ENCODE data around the gene GNAI3.
A peak's percentile ranks its signal among the peaks of the same experiment; 100 is the strongest.

Gene GNAI3

DNA sequence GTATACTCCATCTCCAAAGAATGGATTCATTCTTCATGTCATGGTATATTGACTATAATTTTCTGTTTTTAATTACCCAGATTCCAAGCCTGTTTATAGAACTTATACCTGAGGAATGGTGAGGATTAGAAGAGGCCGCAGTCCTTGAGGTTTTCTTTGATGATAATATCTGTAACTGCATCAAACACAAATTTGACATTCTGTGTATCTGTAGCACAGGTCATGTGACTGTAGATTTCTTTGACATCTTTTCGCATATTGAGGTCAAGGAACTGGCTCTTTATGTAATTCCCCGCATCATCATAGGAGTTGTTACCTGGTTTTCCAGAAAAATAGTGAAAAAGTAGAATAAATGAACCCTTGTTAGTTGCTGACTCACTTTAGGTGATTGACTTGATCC, 54.8 kb downstream of the GNAI3 start:
- no peak for DNase-seq

DNA sequence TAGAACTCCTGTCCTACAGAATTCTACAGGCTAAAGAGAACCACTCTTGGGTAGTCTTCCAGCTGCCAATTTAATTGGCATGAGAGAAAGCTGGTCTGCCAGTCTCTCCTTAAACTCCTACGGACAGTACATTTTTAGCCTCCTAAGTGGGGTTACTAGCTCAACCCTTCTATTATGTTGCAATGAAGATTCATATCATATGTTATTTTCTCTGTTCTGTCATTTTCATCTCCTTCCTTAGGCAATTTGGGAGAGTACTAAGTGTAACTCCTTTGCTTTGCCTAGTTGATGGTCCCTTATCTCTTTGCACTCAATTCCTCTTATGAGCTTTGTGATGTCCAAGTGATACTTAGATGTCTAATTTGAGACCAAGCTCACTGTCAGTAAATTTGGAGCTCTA, 57.0 kb downstream of the GNAI3 start:
- DNase-seq, result no peak

DNA sequence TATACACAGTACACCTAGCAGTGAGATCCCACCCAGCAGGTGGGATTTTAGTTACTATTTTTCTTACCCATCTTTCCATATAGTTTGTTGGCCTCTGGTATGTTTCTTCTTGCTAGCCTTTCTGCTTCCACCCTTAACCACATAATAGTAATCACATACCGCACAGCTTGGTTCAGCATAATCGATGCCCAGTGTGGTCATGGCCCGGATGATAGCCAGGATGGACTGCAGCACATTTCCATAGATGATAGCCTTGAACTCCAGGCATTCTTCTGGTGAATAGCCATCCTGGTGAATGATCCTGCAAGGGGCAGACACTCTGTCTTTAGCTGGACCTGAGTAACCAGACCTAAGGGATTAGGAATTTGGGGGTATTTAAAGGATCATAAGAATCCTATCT, 61.5 kb downstream of the GNAI3 start:
- no peak for DNase-seq

DNA sequence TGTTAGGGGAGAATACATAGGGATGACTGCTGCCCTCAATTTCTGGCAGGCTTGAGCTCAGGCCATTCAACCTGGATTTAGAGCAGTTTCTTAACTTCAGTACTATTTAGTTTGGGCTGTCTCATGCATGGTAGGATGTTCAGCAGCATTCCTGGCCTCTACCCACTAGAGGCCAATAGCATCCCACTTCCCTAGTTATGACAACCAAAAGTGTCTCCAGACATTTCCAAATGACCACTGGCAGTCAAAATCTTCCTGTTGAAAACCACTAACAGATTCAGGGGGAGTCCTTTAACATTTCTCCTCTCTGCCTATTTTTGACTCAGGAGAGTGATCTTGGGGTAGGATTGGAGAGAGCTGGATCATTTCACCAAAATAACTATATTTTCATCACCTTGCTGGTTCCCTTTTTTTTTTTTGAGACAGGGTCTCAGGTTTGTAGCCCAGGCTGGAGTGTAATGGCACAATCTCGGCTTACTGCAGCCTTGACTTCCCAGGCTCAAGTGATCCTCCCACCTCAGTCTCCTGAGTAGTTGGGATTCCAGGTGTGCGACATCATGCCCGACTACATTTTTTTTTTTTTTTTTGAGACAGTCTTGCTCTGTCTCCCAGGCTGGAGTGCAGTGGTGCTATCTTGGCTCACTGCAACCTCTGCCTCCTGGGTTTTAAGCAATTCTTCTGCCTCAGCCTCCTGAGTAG, 62.3 kb downstream of the GNAI3 start:
- DNase-seq, result no peak

DNA sequence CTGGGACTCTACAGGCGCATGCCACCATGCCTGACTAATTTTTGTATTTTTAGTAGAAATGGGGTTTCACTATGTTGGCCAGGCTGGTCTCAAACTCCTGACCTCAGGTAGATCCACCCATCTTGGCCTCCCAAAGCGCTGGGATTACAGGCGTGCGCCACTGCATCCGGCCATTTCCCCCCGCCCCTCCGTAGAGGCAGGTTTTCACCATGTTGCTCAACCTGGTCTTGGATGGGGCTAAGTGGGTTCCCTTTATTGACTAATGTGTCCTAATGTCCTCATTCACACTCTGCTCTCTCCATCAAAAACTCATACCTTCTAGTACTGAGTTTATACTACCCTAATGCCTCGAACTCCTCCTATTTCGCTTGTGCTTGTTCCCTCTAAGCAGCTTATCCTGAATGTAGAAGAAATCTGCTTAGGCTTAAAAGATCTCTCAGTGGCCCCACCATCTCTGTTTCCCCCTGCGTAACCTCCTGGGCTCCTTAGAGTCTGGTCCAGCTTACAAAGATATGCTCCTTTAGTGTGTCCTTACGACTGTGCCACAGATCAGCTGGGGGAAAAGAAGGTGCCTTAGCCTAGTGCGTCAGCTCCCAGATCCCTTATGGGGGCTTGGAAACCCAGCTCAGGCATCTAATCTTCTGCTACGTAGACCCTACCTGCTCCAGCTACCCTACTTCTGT, 63.0 kb downstream of the GNAI3 start:
- DNase-seq, result no peak

DNA sequence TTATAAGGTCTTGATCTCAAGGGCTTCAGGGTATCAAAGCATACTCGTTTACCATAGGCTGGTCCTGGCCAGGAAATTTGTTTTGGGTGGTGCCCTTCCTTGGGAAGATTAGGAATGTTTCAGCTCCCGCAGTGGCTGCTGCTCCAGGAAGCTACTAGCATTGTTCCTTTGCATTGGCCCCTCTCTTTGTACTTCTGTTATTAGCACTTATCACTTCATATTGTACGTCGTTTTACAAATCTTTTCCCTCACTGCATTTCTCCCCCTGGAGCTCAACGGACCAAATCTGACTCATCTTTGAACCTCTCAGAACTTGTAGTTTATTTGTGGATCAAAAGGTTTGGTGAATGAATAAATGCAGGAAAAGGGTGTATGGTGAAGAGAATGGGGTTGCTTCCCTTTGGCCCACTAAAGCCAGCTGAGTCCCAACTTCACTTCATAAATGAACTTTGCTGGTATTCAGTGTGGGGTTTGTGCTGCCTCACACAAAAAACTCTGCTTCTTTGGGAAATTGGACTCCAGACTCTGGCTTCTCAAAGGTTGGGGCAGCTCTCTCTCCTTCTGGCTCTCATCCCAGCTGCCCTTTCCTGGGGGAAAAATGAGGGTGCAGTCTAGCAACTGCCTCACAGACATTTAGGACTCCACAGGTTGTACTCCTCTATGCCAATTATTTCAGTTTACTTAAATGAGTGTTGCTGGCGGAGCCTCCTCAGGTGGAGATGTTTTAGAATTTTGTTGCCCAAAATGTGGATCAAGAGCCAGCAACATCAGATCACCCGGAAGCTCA, 65.1 kb downstream of the GNAI3 start:
- no peak for DNase-seq

DNA sequence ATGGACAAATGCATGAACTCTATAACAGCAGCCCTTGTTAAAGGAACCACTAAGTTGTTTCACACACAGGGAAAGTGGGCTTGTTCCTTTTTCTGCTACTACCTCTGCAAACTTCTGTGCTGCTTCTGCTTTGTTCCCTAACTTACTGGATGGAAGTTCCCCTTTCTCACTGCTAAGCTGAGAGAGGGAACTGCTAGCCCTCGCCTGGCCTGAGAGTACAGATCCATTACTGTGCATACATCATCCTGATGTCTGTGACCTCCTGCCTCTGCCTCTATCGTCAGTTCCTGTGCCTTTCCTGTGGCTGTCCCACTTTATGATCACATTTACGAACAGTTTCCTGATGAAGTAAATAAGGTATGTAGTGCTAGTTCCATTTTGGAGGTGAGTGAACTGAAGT, 67.5 kb downstream of the GNAI3 start:
- no peak for DNase-seq

DNA sequence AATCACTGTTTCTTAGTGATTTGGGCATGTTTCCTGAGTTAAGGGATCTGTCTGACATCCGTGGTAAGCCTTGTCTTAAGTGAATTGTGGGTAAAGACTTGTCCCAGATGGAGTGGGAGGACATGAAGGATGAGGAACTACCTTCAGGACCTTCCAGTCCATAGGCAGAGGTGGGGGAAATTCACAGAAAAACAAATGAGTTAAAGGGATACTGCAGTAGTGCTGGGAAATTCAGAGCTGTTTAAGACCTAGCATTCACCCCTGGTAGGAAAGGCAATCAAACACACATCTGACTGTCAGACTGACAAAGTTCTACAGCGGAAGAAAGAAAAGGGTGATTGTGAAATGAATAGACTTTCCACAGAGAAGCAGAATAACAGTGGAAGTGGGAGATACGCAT, 68.0 kb downstream of the GNAI3 start:
- no peak for DNase-seq

DNA sequence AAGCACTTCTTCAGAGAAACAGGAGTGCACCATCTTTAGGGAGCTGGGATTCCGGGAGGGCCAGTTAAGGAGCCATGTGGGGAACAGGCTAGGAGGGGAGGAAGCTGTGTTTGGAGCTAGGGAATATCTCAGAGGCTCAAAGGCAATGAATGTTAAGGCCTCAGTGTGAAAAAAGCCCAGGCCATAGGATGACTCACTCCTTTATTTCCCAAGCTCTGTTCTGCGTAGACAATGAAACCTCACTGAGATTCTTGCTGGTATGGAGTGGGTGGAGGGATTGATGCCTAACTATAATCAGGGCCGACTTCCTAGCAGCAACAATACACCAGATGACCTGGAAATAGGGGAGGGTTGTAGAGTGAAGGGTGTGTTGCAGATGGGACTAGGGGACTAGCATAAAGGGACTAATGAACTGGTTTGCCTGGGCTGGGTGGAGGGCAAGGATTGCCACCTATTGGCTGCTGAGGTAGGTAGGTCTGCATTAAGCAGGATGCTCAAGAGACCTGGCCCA, 68.9 kb downstream of the GNAI3 start:
- no peak for DNase-seq

DNA sequence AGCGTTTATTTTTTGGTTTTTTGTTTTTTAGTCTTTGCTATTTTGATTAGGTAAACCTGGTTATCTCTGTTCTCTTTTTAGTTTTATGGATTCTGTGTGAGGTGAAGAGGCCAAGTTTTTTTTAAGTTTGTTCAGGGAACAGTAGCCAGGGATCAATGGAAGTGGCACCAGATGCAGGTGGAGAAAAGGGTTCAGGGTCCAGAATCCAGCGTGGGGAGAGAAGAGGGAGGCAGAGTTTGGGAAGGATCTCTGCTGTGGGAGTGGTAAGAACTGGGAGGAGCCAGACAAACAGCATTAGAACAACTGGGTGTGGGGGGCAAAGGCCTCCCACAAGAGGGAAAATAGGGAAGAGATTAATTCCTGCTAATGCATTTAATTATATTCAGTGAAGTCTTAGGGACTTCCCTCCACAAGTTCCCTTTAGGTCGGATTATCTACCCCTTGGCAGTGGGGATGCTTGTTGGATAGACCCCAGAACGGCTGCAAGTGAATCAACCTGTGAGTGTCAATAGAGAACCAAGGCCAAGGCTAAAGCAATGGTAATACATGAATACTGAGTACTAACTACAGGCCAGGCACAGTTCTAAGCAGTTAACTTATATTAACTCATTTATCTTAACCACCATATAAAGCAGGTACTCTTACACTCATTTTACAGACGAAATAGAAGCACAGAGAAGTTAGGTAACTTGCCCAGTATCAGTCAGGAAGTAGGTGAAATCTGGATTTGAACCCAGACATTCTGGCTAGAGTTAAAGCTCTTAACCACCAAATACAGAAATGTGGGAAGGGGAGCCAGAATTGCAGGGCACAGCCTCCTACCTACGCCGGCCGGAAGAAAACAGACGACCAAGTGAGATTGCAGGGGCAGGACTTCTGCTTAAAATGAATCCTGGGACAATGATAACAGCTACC, 70.5 kb downstream of the GNAI3 start:
- no peak for DNase-seq

DNA sequence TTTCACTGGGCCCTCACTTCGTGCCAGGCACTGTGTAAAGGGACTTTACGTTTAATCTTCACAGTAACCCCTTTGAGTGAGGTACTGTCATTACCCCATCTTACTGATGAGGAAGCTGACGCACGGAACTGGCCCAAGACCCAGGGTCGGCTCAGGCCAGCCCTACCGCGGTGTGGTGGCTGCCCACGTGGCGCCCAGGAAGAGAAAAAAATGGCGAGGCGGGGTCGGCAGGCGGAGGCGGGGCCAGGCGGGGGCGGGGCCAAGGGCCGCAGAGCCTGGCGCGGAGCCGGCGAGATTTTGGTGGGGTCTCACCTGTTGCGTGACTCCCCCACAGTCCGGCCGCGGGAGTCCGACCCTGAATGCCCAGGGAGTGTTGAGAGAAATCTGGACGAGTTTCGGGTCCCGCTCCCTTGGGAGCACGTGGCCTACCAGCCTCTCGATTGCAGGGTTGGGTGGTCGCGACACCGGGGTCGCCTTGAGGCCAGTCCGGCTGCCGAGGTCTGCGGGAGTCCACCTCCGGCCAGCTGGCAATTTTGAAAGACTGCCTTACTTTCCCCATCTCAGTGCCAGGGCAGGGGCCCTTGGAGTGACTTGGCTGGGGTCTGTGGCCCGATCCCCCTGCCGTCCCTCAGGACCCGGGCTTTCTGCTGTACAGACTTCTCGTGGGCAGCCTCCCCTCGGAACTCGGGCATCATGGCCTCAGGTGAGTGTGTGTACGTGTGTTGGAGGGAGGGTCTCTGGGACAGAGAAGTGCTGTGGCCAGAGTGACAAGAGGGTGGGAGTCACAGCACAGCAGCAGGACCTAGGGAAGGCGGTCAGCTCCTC, 71.4 kb downstream of the GNAI3 start, which contains the start of the genes AMPD2 and GNAT2:
Gene AMPD2, plus strand, starts transcription at position 262 of the 825 bp plus-strand sequence. CDS start 1,339 bp downstream, outside the sequence.
Gene GNAT2, minus strand, starts transcription at position 41 of the 825 bp plus-strand sequence. CDS start 6,746 bp downstream, outside the sequence.
- DNase-seq, result peak; percentile 48

DNA sequence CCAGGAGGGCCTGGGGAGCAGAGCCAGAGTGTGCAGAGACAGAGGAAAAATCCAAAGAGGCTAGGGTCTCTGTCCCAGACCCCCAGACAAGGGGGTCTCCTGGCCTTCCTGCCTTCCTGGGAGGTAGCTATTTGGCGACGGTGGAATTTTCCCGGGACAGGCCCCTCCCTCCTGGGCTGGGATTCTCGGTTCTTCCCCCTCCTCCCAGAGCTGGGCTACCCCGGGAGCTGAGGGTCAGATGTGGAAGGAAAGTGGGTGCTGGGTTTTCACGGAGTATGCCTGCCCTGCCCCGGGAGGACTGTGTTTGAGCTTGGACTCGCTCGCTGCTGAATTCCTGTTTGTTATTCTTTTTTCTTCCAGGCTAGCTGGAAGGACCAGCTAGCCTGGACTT, 72.0 kb downstream of the GNAI3 start:
- DNase-seq, result no peak

DNA sequence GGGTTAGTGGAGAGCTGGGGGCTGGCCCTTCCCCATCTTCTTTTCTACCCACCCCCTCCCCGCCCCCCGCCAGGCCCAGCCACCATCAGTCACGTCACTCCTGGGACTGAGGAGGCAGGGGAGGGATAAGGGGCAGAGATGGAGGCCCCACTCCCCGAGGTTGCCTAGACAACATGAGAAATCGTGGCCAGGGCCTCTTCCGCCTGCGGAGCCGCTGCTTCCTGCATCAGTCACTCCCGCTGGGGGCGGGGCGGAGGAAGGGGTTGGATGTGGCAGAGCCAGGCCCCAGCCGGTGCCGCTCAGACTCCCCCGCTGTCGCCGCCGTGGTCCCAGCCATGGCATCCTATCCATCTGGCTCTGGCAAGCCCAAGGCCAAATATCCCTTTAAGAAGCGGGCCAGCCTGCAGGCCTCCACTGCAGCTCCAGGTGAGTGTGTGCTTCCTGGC, 72.4 kb downstream of the GNAI3 start:
- DNase-seq, result peak; percentile 91

DNA sequence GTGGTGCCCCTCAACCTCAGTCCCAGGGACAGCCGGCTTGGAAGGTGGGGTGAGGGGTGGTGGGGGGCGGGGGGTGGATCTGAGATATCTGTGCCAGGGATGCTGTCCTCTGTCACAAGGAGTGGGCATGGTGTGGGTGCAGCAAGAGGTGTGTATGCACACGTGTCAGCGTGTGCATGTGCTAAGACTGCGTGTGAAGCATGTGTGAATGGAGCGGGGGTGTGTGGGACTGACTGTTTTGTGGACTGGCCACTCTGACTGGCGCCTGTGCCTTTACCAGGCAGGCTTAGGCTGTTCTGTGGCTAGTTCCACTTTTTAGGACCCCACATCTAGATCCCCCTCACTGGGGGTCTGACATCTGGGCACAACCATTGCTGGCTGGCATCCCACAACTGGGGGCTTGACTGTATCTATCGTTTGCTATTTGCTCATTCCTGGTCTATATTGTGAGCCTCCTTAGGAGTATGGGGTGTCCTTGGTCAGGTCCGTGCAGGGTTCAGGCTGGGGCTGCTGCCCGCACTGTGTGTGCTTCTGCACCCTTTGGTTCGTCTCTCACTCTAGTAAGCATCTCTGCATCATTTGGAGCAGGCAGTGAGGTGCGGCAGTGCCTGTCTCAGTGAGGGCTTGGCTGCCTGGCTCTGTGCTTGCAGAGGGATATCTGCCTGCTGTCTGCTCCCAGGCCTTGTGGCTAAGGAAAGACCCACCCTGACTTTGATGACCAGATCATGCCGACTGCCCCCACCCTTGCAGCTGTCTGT, 73.1 kb downstream of the GNAI3 start:
- no peak for DNase-seq

DNA sequence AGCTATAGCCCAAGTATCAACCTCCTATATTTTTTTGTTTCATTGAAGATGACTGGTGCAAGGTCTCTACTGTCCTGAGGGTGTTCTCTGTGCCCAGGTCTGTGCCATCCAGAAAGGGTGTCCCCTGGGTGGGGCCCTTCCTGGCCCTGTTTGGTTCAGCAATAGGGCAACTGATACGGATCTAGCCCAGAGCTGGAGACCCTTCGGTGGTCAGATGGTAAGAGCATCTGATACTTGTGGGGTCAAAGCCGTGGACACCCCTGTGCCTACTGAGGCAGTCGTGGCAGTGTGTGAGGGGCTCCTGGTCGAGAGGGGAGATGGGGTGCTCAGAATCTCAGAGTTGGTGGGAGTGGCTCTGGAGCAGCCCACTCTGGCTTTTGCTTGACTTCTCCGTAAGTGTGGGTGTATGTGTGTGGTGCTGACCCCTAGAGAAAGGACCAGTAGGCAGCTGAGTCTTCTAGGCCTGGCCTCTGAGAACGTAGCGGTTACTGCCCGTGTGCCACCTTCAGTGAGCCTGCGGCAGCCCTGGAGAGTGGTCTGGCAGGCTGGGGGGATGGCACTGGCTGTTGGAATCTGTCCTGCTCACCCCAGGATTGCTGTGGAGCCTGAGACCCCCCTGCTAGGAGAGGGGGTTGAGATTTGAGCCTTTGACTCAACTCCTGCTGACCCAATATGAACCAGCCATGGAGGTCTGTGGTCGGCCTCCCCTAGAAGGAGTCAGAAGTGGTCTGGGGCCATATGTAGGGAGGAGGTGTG, 73.9 kb downstream of the GNAI3 start:
- DNase-seq, result no peak

DNA sequence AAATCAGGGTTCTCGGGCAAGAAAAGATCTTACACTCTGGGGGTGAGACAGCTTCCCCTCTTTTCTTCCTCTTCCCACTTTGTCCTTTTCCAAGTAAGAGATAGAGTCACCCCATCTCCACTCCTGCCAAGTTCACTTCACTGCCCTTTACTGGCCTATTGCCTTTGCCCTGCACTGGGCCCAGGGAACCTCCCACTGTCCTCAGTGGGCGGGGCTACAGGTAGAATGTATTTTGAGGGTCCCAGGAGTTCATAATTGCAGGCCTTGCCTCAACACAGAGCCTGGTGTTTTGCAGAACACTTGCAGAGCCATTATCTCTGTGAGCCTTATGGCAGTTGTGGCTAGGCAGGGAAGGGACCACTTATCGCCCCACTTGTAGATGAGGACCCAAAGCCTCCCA, 74.5 kb downstream of the GNAI3 start:
- DNase-seq, result no peak

DNA sequence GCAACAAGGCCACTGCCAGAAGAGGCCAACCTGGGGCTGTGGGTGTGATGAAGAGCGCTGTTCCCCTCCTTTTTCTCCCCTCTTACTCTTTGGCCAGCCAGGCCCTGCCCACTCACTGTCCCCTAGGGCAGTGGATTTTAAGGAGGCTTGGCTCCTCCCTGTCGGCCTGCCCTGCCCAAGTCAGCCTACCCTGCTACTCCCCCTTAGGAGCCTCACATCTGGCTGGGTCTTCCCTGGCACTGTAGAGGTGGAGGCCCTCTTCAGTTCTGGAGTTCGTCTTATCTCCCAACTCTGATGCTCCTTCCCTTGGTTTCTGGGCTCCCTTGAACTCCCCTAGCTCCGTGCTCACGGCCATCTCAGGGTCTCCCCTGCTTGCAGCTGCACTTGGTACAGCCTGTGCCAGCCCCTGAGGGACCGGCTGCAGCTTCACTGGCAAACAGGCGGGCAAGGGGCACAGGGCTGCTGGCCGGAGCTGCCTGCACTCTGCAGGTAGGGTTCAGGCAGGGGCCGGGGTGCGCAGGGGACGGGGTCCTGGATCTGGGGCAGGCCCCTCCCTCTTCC, 75.3 kb downstream of the GNAI3 start:
- DNase-seq, result no peak

DNA sequence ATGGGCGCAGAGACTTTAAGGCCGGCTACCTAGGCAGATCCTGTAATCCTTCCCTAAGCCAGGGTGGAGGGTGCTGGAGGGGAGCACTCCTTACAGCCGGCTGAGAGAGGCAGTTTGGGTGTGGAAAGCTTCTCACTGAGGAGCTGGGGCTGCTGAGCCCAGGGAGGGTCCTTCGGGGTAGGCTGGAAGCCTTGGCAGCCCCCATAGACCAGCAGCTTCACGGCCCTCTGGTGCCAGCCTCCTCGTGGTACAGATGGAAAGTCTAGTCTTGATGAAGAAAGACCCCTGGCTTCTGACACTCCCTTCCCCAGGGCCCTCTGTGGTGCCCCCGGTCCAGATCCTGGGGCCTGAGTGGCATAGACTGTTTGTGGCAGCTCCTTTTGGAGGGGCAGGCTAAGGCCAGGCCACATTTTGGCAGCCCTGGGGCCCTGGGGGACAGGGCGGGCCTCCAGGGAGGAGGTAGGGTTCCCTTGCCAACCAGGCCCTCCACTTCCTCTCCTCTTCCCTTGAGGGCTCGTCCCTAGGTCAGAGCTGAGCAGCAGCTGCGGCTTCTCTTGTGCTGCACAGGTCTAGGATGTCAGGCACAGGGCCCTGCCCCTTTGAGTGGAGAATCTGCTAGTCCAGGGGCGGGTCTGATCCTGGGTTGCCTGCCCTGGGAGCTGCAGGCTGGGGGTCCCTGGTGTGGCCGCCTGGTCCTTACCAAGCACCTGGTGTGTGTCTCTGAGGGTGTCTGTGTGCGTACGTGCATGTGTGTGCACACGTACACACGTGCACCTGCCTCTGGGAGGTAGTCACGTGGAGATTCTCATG, 76.0 kb downstream of the GNAI3 start:
- DNase-seq, result no peak

DNA sequence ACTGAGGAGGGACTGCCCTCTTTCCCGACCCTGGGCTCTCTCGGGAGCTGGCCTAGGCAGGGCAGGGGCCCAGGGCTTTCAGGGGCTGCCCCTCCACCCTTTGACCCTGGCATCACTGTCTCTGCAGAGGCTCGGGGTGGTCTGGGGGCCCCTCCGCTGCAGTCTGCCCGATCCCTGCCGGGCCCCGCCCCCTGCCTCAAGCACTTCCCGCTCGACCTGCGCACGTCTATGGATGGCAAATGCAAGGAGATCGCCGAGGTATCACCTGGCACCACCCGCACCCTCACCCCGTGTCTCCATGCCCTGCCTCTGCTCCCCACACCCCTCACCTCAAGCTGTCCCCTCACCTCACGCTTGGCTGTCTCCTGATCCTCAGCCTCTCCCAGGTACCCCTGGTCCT, 76.8 kb downstream of the GNAI3 start:
- DNase-seq, result no peak

All from activated CD4-positive, alpha-beta T cell treated with anti-CD3 and anti-CD28 coated beads for 1 hour (primary cell).